ENCODE results near the gene MMP14.

MMP14 gene

GRCh38 chr14:22886500-22887259 lies 50.3 kb downstream of the MMP14 start:
- no peak for DNase-seq

DNA sequence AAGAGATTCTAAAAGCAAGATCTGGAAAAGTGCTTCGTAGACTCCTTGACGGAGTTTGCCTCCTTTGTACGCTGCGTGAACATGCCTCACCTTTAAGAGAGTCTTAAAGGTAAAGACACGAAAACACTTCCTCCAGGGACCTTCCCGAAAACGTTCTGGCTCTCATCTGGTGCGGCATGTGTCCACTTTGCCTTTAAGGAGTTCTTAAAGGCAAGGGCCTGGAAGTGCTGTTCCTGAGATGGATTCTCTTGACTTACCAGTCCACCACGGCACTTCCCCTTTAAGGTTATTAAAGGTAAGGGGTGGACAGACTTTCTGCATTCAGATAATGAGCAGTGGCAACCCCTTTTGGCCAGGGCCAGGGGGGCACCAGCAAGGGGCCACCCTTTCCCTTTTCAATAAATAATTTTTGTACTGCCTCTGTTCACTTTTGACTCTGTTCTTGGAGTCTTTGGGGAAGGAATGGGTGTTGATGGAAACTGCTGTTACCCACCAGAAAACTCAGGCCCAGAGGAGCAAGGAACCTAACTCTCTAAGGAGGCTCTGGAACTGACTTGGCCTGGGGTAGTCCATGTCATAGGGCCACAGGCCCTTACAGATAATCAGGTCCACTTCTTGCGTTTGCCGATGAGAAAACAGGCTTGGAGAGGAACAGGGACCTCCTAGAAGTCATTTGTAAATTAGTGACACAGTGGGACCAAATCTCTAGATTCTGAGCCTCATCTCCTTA lies 51.0 kb downstream of the MMP14 start:
- no peak for DNase-seq

DNA sequence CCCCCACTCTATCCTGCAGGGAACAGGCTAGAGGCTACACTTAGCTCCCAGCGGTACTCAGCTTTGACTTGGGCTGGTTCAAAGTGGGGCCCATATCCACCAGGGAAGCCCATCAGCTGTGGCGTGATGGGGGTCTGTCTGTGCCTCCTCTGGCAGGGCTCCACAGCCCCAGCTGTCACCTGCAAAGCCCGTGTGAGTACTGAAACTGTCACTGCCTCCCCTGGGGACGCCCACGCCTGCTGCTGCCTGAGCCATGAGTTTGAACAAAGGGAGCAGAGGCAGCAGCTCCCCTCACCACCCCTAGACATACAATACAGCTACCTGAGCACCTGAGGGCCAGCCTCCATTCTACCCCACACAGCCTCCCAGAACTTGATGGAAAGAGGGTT lies 51.6 kb downstream of the MMP14 start:
- no peak for DNase-seq

GRCh38 chr14:22888662-22889061 lies 52.3 kb downstream of the MMP14 start:
- DNase-seq = no peak

DNA sequence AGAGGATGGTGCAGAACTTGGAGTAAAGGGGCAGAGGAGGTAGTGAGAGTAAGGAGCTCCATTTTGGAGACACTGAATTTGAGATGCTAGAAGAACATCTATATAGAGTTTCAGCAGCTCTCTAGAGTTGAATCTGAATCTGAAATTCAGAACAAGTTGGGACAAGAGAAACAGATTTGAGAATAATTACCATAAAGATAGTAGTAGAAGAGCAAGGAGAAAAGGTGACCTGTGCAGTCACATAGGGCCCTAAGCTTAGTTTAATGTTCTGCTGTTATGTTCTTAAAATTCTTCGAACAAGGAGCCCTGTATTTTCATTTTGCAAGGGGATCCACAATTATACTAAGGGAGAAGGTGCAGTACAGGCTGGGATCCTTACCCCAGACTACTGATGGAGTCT lies 54.0 kb downstream of the MMP14 start:
- no peak for DNase-seq

GRCh38 chr14:22892488-22892887 lies 56.1 kb downstream of the MMP14 start:
- no peak for DNase-seq

DNA sequence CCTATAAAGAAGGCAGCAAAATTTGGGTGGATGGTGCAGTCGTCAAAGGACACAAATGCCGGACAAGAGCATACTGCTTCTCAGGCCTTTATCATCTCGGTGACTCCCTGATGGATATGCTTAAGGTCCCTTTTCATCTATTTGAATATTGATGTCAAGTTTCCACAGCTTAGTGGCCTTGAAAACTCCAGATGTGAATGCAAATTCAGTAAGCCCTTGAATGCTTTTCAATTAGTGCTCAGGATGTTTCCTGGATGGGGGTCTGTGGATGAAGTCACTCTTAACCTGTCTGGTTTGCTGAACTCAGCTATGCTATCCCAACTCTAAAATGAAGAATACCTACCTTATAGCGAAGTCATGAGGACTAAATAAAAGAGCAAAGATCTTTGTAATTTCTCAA lies 57.3 kb downstream of the MMP14 start:
- DNase-seq = no peak

DNA sequence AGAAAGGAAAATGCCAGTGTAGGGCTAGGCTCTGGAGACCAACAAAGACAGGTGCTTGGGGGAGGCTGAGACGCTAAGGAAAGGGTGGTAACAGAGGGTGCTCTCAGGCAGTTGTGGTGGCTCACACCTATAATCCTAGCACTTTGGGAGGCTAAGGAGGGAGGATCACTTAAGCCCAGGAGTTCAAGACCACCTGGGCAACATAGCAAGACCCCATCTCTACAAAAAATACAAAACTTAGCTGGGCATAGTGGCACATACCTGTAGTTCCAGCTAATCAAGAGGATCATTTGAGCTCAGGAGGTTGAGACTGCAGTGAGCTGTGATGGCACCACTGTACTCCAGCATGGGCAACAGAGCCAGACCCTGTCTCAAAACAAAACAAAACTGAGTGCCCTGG lies 59.0 kb downstream of the MMP14 start:
- DNase-seq = no peak

GRCh38 chr14:22896356-22896755 lies 60.0 kb downstream of the MMP14 start:
- no peak for DNase-seq

DNA sequence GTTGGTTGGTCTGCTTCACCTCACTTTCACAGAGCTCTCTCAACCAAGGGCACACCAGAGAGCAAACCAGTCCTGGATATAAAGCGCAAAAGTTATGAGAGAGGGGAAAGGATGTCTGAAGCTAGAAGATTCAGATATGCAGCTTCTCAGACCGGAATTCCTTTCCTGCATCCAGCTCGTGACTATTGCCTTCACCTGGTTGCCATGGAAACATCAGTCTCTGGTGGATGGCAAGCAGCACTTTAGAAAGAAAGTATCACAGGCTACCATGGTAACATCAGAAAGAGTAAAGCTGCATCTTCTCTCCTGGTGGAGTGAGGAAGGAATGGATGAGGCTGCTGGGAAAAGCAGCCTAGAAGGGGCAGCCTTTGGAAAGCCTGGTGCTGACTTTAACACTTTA lies 60.4 kb downstream of the MMP14 start:
- DNase-seq = no peak

DNA sequence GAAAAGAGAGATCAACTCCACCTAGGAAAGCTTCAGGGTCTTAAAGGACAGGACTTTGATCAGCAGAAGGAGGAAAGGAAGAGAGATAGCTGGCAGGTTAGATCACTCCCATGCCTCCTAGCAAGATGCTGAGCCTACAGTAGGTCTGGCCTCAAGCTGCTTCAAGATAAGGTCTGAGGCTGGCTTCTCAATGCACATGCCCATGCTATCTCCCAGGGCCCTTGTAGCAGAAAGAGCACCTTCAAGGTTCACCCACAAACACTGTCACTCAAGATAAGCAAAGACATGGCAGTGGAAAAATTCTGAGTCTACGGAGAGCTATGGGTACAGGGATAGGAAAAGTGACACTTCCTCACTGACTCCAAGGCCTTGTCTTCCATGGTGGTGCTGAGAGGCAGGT lies 61.0 kb downstream of the MMP14 start:
- no peak for DNase-seq

All from cortex of kidney (tissue), 1 donor.